HG03039 (cell line): ENCODE measurements around the gene CCDC8.
"Not testable (repeated sequence)": the region's sequence is repeated elsewhere in the genome, so short reads cannot be mapped to it uniquely, and the experiment has no call there.

Experiments used
- ATAC-seq: cut with Tn5 transposase; IDR thresholded peaks from one replicate; pipeline ENCODE4 v1.9.1; 2021; ENCODE audit warnings: mild to moderate bottlenecking, moderate library complexity; ENCODE audit not compliant: unreplicated experiment

The CCDC8 gene

GRCh38 chr19:46428239-46429135 lies 15.1 kb upstream of the CCDC8 start, which contains the start of gene PNMA8C:
Gene PNMA8C, minus strand, starts transcription at chr19:46428936. Its CDS starts 577 bp downstream, at chr19:46428359.
- ATAC-seq: no peak

DNA sequence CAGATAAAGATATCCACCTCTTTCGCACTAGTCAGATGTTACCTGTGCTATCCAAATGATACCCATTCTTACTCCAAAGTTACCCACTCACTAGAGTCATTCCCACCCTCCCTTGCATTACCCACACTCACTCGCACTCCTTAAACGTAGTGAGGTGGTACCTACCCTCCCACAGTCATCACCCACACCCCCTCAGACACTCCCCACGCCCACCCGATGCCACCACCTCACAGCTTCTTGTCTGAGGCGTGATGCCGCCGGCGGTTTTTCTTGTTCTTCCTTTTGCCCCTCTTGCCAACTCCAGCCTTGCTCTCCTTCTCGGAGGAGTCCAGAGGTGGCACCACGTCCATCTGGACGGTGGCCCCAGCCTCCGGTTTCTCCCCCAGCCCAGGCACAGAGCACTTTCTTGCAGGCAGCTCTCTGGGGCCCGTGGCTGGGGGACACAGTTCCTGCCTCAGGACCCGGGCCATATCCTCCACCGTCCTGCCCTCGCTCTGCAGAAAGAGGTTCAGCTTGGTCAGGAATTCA lies 14.2 kb upstream of the CCDC8 start:
- no peak for ATAC-seq

- no peak for ATAC-seq
These were observed 13.3 kb upstream of the CCDC8 start for GRCh38 chr19:46426506-46427162.

DNA sequence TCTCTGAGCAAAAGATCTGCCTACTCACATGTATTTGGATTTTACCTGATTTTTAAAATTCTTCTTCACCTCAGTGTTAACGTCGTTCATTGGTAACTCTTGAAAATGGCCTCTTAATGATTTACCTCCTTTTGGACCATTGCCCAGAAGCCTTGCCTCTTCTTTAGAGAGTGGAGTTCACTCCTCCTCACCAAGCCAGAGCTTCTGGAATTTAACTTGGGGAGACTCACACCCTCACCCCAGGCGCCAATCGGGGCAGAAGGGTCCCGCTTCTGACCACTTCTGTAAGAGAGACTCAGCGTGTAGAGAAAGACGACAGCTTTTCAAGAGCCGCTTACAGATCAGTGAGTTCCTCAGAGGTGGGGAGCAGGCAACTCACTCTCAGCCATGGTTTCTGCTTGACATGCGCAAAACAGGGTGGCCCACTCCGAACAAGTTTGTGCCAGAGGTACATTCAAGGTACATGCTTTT lies 12.7 kb upstream of the CCDC8 start:
- ATAC-seq: no peak

DNA sequence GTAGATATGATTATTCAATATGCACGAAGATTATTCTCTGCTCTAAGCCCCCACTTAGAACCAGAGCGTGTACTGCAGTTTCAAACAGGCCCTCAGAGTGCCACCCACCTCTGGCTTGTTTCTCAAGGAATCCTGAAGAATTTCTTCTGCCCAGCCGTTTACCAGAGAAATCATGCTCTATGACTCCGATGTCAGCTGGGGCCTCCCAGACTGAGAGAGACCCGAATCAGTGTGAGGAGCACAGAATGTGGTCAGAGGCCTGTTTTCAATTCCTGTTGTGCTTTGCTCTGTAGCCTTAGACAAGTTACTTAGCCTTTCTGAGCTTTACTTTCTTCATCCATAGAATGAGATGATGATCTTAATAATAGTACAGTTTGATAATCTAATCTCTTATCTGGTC lies 9.8 kb upstream of the CCDC8 start:
- no peak for ATAC-seq

DNA sequence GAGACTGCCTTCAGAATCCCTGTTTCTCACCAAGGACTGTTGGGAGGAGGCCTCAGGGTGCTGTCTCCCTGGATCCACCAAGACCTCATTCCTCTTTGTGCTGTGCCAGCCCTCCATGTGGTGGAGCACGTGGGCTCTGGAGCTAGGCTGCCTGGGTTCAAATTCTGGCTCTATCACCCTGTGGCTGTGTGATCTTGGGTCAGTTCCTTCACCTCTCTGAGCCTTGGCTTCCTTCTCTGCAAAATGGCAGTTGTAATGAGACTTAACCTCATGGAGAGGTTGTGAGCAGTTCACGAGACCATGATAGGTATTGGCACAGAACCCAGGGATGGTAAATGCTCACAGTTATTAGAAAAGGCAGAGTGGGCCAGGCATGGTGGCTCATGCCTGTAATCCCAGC lies 9.0 kb upstream of the CCDC8 start:
- no peak for ATAC-seq

DNA sequence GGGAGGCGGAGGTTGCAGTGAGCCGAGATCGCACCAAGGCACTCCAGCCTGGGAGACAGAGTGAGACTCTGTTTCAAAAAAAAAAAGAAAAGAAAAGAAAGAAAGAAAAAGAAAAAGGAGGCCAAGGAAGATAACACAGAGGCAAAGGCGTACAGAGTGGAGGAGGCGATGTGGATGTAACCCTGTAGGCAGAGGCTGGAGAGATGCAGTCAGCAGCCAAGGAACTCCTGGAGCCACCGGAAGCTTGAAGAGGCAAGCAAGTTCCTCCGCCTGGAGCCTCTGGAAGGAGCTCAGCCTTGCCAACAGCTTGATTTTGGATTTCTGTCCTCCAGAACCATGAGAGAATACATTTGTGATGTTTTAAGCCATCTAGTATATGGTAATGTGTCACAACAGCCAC lies 6.7 kb upstream of the CCDC8 start:
- ATAC-seq: no peak

DNA sequence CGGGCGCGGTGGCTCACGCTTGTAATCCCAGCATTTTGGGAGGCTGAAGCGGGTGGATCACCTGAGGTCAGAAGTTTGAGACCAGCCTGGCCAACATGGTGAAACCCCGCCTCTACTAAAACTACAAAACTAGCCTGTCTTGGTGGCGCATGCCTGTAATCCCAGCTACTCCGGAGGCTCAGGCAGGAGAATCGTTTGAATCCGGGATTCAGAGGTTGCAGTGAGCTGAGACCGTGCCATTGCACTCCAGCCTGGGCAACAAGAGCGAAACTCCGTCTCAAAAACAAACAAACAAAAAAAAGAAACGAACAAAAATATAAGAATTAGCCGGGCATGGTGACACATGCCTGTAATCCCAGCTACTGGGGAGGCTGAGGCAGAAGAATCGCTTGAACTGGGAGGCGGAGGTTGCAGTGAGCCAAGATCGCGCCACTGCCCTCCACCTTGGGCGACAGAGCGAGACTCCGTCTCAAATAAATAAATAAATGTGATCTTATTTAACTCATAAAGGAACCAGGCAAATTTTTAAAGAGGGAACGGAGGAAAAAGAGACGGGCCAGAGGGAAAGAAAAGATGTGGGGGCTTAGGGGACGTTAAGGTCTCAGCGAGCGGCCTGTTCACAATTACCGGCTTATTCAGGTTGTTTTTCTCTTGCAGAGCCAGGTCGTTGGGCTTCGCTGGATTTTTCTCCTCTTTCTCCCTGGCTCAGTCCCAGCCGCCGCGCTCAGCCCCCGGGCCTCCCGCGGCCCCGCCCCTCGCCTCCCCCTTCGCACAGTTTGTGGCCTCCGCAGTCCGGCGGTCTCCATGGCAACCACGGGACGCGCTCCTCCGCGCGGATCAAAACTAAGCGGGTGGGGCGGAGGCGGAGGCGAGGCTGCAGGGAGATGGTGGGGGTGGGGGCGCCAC lies 2.7 kb upstream of the CCDC8 start:
- not testable (repeated sequence) for ATAC-seq

- not testable (repeated sequence) for ATAC-seq
These were observed 1.5 kb upstream of the CCDC8 start for GRCh38 chr19:46414899-46415298.

GRCh38 chr19:46412650-46413261 lies 608 bp downstream of the CCDC8 start:
- ATAC-seq: no peak

DNA sequence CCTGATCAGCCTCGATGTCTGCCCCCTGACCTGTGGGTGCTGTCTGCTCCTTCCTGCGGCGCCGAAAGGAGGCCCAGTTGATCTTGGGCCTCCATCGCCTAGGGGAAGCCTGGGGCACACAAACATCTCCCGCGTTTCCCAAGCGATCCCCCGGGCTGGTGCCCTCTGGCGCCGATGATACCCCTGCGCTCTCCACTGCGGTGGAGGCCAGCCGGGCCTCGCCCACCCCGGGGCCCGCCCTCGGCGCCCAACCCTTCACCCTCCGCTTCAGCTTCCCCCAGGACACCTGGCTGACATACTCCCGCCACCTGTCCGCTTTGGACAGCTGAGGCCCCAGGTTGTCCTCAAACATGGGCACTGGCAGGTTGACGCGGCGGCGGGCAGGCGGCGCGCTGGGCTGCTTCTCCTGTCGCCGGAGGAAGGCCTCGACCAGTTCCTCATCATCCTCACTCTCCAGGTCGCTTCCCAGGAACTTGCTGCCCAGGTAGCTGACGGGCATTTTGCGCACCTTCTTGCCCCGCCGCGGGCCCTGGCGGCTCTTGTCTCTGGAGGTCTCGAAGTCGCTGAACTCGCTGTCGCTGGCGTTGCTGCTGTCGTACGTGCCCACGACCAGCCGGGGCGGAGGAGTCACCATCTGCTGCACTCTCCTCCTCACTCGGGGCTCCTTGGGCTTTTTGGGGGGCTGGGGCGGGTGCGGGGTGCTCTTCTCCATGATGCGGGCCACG lies 1.3 kb downstream of the CCDC8 start:
- no peak for ATAC-seq

- no peak for ATAC-seq
These were observed 2.1 kb downstream of the CCDC8 start for GRCh38 chr19:46411088-46411924.

- ATAC-seq: no peak
These were observed 2.9 kb downstream of the CCDC8 start for GRCh38 chr19:46410205-46411087.

- ATAC-seq: no peak
These were observed 4.2 kb downstream of the CCDC8 start for GRCh38 chr19:46409191-46409590.

- no peak for ATAC-seq
These were observed 4.7 kb downstream of the CCDC8 start for GRCh38 chr19:46408664-46409039.

DNA sequence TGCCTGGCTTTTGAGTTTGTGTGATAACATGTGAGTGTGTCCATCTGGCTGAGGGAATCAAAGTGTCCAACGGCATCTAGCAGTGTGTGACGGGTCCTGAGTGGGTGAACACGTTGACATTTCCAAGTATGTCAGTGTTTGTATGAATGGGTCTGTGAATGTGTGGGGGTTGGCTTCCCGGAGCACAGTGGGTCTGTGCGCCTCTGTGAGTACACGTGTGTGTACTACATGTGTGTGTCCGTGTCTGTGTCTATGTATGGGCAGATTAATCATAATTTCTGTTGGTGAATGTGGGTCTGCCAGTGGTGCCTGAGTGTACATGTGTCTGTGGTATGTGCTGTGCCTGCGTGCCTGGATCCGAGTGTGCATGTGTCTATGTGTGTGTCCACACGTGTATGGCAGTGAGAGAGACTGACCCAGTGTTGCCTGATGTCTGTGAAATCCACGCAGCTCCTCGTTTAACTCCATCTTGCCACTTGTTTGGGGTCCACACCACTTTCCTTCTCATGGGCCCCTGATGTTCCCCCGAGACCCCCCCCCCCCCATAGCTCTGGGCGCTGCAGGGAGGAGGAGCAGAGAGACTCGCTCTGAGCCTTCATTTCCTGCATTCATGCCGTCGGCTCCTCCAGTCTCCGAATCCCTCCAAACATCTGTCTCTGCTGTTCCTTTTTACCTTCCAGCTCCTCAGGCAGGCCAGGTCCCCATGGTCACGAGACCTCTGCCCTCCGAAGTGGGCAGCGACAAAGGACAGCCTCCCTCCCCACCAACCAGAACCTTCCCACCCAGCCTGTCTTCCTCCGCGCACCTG lies 5.3 kb downstream of the CCDC8 start:
- no peak for ATAC-seq

- no peak for ATAC-seq
These were observed 6.4 kb downstream of the CCDC8 start for GRCh38 chr19:46406976-46407375.
